ENCODE results near the gene LPIN3.

LPIN3 gene

GRCh38 chr20:41387444-41387851 lies 46.8 kb downstream of the LPIN3 start:
- no peak for TF ChIP-seq CTCF (IDR thresholded peaks at IDR 0.05; ENCODE audit: low read depth, low read length)
- H3K4me3 ChIP-seq (ENCODE audit: low read depth, low read length) = no peak overlapping the region

- no peak for TF ChIP-seq CTCF (IDR thresholded peaks at IDR 0.05; ENCODE audit: low read depth, low read length)
These were observed 50.3 kb downstream of the LPIN3 start for GRCh38 chr20:41390889-41391288.

GRCh38 chr20:41391587-41392001 lies 51.0 kb downstream of the LPIN3 start:
- no peak overlapping the region for H3K4me3 ChIP-seq (ENCODE audit: low read depth, low read length)
- no peak for TF ChIP-seq CTCF (IDR thresholded peaks at IDR 0.05; ENCODE audit: low read depth, low read length)

More at GRCh38 chr20:41390889-41391288, 50.3 kb downstream of the LPIN3 start:
- no peak overlapping the region for H3K4me3 ChIP-seq (ENCODE audit: low read depth, low read length)

- no peak overlapping the region for H3K4me3 ChIP-seq (ENCODE audit: low read depth, low read length)
- no peak for TF ChIP-seq CTCF (IDR thresholded peaks at IDR 0.05; ENCODE audit: low read depth, low read length)
These were observed 51.7 kb downstream of the LPIN3 start for GRCh38 chr20:41392295-41392694.

- no peak for TF ChIP-seq CTCF (IDR thresholded peaks at IDR 0.05; ENCODE audit: low read depth, low read length)
- no peak overlapping the region for H3K4me3 ChIP-seq (ENCODE audit: low read depth, low read length)
These were observed 52.5 kb downstream of the LPIN3 start for GRCh38 chr20:41392871-41393704.

GRCh38 chr20:41393705-41394066 lies 53.1 kb downstream of the LPIN3 start:
- TF ChIP-seq CTCF (IDR thresholded peaks at IDR 0.05; ENCODE audit: low read depth, low read length) = no peak
- no peak overlapping the region for H3K4me3 ChIP-seq (ENCODE audit: low read depth, low read length)

GRCh38 chr20:41394081-41394480 lies 53.5 kb downstream of the LPIN3 start:
- H3K4me3 ChIP-seq (ENCODE audit: low read depth, low read length) = no peak overlapping the region
- no peak for TF ChIP-seq CTCF (IDR thresholded peaks at IDR 0.05; ENCODE audit: low read depth, low read length)

Measured in WI38 (cell line).